ENCODE measurements around the gene ATP5MG.

DNA sequence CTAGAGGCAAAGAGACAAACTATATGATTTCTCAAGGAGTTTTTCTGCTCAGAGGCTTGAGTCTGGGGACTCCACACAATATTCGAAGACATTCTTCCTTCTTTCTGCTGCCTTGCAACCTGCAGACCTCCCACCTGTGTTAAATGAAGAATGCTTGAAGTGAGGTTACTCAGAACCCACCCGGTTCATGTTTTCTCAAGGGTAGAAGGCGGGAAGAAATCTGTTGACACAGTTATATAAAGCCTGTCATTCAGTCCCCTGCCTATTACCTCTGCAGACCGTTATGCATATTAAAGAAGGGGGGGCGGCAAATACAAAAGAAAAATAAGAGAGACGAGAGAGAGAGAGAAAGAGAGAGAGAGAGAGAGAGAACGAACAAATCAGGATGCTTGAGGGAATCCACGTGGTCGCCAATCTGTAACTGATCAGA is 32.7 kb downstream of the ATP5MG start:
- TF ChIP-seq, protein P1, sequence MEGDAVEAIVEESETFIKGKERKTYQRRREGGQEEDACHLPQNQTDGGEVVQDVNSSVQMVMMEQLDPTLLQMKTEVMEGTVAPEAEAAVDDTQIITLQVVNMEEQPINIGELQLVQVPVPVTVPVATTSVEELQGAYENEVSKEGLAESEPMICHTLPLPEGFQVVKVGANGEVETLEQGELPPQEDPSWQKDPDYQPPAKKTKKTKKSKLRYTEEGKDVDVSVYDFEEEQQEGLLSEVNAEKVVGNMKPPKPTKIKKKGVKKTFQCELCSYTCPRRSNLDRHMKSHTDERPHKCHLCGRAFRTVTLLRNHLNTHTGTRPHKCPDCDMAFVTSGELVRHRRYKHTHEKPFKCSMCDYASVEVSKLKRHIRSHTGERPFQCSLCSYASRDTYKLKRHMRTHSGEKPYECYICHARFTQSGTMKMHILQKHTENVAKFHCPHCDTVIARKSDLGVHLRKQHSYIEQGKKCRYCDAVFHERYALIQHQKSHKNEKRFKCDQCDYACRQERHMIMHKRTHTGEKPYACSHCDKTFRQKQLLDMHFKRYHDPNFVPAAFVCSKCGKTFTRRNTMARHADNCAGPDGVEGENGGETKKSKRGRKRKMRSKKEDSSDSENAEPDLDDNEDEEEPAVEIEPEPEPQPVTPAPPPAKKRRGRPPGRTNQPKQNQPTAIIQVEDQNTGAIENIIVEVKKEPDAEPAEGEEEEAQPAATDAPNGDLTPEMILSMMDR (IDR thresholded peaks at IDR 0.05), result no peak
- TF ChIP-seq EZH2 (IDR thresholded peaks at IDR 0.05; ENCODE audit: borderline replicate concordance, insufficient read depth, low read depth, low read length, poor library complexity, severe bottlenecking), result no peak
